Measurements from ENCODE around the gene ZNF83.
"Not testable (repeated sequence)": the region's sequence is repeated elsewhere in the genome, so short reads cannot be mapped to it uniquely, and the experiment has no call there.

Gene ZNF83

DNA sequence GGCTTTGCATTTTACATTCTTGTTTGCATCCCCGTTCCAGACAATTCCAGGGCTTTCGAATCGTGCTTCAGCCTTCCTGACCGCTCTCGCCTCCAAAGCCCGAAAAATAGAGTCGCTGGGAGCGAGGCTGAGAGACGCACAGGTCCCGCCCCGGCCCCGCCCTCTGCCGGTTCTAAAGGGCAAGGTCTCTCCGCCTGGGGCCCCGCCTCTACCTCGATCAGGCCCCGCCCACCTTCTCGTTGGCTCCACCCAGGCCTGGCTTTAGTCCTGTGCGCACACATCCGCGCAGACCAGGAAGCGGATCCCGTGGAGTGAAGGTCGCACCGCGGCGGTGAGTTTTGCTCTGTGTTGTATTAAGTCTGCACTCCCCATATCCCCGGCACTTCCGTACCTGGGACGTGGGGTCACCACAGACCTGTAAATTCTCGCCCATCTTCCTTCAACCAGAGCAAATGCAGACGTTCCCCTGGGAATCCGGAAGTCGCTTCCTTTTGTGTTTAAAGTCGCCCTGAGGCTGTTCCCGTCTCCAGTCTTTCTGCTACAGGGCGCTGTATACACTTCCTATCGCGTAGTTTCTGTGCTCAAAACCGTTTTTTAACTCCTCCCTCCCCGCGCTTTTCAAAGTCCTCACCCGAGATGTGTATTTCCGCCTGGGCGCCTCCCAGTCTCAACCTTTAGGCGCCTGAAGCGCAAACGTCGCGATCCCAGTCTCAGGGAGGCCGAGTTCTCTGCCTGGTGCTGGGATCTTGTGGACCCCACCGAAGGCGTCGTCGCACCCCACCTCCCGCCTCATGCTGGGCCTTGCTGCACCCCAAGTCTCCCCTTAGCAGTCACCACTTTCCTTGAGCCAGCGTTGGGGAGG, 67.9 kb downstream of the ZNF83 start, which contains the start of gene ZNF701:
ZNF701 (plus strand) TSS at position 288 of the 862 bp plus-strand sequence. CDS start 3,861 bp downstream, outside the sequence.
- DNase-seq (ENCODE audit: low read depth in 2 of 2, low spot score in 1 of 2), result peak; percentile 88 to 94

DNA sequence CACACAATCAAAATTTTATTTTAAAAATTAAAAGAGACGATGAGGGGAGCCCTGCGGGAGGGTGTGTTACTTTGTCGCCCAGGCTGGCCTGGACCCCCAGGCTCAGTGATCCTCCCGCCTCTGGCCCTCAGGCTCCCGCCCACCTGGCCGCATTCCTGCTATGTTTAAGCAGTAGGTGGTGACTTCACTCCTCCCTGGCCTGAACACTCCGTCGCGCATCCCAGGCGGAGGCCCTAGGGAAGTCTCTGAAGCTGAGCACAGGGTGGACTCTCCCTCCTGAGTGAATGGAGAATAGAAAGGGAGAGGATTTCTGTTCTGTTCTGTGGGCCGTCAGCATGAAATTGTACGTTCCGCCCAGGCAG, 68.5 kb downstream of the ZNF83 start:
- DNase-seq (ENCODE audit: low read depth in 2 of 2, low spot score in 1 of 2), result not testable (repeated sequence)

DNA sequence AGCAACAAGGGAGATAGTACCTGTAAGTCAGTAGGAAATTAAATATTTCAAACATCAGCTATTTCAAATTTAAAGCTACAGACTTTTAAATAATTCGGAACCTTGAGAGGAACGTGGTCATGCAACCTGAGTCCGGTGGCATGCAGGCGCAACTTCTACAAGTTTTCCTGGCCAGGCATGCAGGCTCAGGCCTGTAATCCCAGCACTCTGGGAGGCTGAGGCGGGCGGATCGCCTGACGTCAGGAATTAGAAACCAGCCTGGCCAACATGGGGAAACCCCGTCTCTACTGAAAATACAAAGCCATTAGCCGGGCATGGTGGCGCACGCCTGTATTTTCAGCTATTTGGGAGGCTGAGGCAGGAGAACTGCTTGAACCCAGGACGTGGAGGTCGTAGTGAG, 70.2 kb downstream of the ZNF83 start:
- no peak for DNase-seq (ENCODE audit: low read depth in 2 of 2, low spot score in 1 of 2)

DNA sequence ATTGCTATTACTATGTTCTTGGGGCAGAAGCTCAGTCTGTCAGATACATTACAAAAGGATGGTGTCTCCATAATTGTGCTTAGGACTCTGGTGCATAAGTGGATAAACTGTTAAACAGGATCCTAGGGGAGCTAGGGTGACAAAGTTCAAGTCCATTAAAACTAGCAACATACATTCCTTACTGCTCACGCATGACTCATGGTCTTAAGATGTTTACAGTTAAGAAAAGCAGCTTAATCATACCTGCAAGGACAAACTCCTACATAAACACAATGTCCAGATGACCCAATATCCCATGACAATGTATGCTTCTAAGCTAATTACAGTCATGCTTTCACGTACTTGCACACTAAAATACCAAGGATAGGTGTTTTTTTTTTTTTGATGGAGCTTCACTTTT, 71.6 kb downstream of the ZNF83 start:
- DNase-seq (ENCODE audit: low read depth in 2 of 2, low spot score in 1 of 2), result no peak

DNA sequence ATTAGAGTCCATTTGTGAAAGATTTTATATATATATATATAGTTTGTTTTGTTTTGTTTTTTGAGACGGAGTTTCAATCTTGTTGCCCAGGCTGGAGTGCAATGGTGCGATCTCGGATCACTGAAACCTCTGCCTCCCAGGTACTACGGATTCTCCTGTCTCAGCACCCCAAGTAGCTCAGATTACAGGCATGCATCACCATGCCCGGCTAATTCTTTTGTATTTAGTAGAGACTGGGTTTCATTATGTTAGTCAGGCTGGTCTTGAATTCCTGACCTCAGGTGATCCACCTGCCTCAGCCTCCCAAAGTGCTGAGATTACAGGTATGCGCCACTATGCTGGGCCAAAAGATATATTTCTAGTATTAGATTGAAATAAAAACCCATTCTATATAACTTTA, 72.0 kb downstream of the ZNF83 start:
- no peak for DNase-seq (ENCODE audit: low read depth in 2 of 2, low spot score in 1 of 2)
